DND-41 (cell line): ENCODE measurements around the gene GJD3.
"Not testable (repeated sequence)": the region's sequence is repeated elsewhere in the genome, so short reads cannot be mapped to it uniquely, and the experiment has no call there.

Experiments
- ATAC-seq: fragments of 200-7000 bp; cut with Tn5 transposase; 3 replicates; pipeline ENCODE4 v1.9.1; 2021; ENCODE audit warnings: low read depth; ENCODE audit not compliant: insufficient read depth
- DNase-seq: peaks from one replicate; pipeline ENCODE4 v3.0.0-alpha.2; 2020
- H2AFZ ChIP-seq: 2 replicates; pipeline ENCODE4 v1.6.0; 2012; ENCODE audit warnings: low read depth, low read length
- H3K27ac ChIP-seq: 2 replicates; pipeline ENCODE4 v1.5.1; 2012; ENCODE audit warnings: low read length, inconsistent platforms
- H3K27me3 ChIP-seq: fragments of 200-600 bp; sonication (generic); 2 replicates; pipeline ENCODE4 v1.6.0; 2012; ENCODE audit warnings: low read length, mild to moderate bottlenecking, inconsistent platforms; ENCODE audit not compliant: insufficient read depth, poor library complexity
- H3K36me3 ChIP-seq: 2 replicates; pipeline ENCODE4 v1.5.1; 2012; ENCODE audit warnings: low read length, inconsistent platforms; ENCODE audit not compliant: insufficient read depth
- H3K4me1 ChIP-seq: 2 replicates; pipeline ENCODE4 v1.5.1; 2012; ENCODE audit warnings: mild to moderate bottlenecking, low read length; ENCODE audit not compliant: insufficient read depth
- H3K4me2 ChIP-seq: 2 replicates; pipeline ENCODE4 v1.6.0; 2012; ENCODE audit warnings: mild to moderate bottlenecking, moderate library complexity, low read length, inconsistent platforms; ENCODE audit not compliant: insufficient read depth
- H3K4me3 ChIP-seq, 2 experiments: fragments of 200-600 bp in 1 of 2; shearing (Covaris generic) in 1 of 2; 2 replicates each; pipeline ENCODE4 v1.5.1; 2012 to 2016; ENCODE audit warnings: inconsistent platforms in 2 of 2, low read length in 2 of 2, mild to moderate bottlenecking in 2 of 2, low read depth in 1 of 2, moderate library complexity in 1 of 2
- H3K79me2 ChIP-seq: 2 replicates; pipeline ENCODE4 v1.6.0; 2012; ENCODE audit warnings: low read length, inconsistent platforms; ENCODE audit not compliant: insufficient read depth
- H3K9ac ChIP-seq: 2 replicates; pipeline ENCODE4 v1.6.0; 2012; ENCODE audit warnings: low read depth, mild to moderate bottlenecking, inconsistent platforms, low read length, moderate library complexity
- H3K9me3 ChIP-seq: 2 replicates; pipeline ENCODE4 v1.5.1; 2012; ENCODE audit warnings: low read length, moderate library complexity, mild to moderate bottlenecking, inconsistent platforms; ENCODE audit not compliant: insufficient read depth, severe bottlenecking
- H4K20me1 ChIP-seq: 2 replicates; pipeline ENCODE4 v1.6.0; 2012; ENCODE audit warnings: low read length; ENCODE audit not compliant: insufficient read depth
- EZH2 ChIP-seq: IDR thresholded peaks from 3 replicates; pipeline ENCODE4 v1.6.1; 2012; ENCODE audit warnings: borderline replicate concordance, low read depth, mild to moderate bottlenecking, moderate library complexity, low read length, inconsistent platforms; ENCODE audit not compliant: severe bottlenecking
- TF ChIP-seq, protein P1 (sequence below): IDR thresholded peaks from 2 replicates; pipeline ENCODE4 v1.5.1; 2012; ENCODE audit warnings: borderline replicate concordance, low read length, moderate library complexity, mild to moderate bottlenecking; ENCODE audit not compliant: poor library complexity, severe bottlenecking; ENCODE audit errors: extremely low read depth

GJD3 gene

DNA sequence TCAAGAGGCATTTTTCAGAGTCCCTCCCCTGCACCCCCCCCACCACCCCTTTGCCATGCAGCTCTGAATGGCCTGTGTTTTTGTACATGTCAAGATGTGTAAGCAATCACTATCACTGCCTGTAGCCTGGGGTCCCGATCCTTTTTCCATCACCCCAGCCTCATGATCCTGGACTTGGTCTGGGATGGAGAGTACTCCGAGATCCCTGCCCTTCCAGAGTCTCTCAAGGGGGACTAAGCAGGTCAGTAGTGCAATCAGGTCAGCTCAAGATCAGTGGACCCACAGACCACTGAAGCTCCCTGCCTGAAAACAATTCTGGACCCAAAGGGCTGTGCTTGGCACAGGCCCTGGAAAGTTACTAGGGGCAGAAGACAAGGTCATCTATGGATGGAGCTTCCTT is 7.5 kb upstream of the GJD3 start:
- TF ChIP-seq, protein P1, sequence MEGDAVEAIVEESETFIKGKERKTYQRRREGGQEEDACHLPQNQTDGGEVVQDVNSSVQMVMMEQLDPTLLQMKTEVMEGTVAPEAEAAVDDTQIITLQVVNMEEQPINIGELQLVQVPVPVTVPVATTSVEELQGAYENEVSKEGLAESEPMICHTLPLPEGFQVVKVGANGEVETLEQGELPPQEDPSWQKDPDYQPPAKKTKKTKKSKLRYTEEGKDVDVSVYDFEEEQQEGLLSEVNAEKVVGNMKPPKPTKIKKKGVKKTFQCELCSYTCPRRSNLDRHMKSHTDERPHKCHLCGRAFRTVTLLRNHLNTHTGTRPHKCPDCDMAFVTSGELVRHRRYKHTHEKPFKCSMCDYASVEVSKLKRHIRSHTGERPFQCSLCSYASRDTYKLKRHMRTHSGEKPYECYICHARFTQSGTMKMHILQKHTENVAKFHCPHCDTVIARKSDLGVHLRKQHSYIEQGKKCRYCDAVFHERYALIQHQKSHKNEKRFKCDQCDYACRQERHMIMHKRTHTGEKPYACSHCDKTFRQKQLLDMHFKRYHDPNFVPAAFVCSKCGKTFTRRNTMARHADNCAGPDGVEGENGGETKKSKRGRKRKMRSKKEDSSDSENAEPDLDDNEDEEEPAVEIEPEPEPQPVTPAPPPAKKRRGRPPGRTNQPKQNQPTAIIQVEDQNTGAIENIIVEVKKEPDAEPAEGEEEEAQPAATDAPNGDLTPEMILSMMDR: no peak
- TF ChIP-seq EZH2: no peak
- ATAC-seq (no peak), DNase-seq (no peak)
- Histone ChIP-seq H3K9ac (no peak overlapping the region), H3K4me1 (no peaks in the 10 kb centered on the region), H4K20me1 (no peaks in the 10 kb centered on the region), H3K27ac (no peak overlapping the region), H3K79me2 (no peaks in the 10 kb centered on the region), H2AFZ (no peak overlapping the region), H3K4me2 (no peak overlapping the region), H3K36me3 (no peaks in the 10 kb centered on the region), H3K4me3 (no peak overlapping the region), H3K9me3 (no peaks in the 10 kb centered on the region), H3K27me3 (no peaks in the 10 kb centered on the region)

- DNase-seq (peak; percentile 62), ATAC-seq (peak; percentile 91)
- Histone ChIP-seq H3K79me2 (no peaks in the 10 kb centered on the region), H3K36me3 (no peaks in the 10 kb centered on the region), H3K4me1 (0 out of 2 replicates have a peak, but pooled peaks cover 1% of the 10 kb centered on the region), H2AFZ (no peak overlapping the region), H3K4me3 (no peak overlapping the region), H3K9me3 (no peaks in the 10 kb centered on the region), H3K4me2 (no peak overlapping the region), H3K9ac (no peak overlapping the region), H3K27ac (no peak overlapping the region), H3K27me3 (no peaks in the 10 kb centered on the region), H4K20me1 (no peaks in the 10 kb centered on the region)
- TF ChIP-seq EZH2: no peak
- TF ChIP-seq, protein P1: no peak
Measured at GRCh38 chr17:40371261-40371929, 6.9 kb upstream of the GJD3 start.

GRCh38 chr17:40369923-40370322 is 5.4 kb upstream of the GJD3 start:
- no peaks in the 10 kb centered on the region for H3K27me3 ChIP-seq
- no peak overlapping the region for H2AFZ ChIP-seq
- H3K4me3 ChIP-seq: no peak overlapping the region
- no peak for TF ChIP-seq EZH2
- TF ChIP-seq, protein P1: no peak
- H3K9me3 ChIP-seq: no peaks in the 10 kb centered on the region
- 0 out of 2 replicates have a peak, but pooled peaks cover 4% of the 10 kb centered on the region for H3K4me1 ChIP-seq
- no peaks in the 10 kb centered on the region for H3K36me3 ChIP-seq
- H3K27ac ChIP-seq: no peak overlapping the region
- no peaks in the 10 kb centered on the region for H3K79me2 ChIP-seq
- DNase-seq (no peak), ATAC-seq (no peak)
- no peak overlapping the region for H3K4me2 ChIP-seq
- H3K9ac ChIP-seq: no peak overlapping the region
- no peaks in the 10 kb centered on the region for H4K20me1 ChIP-seq

DNA sequence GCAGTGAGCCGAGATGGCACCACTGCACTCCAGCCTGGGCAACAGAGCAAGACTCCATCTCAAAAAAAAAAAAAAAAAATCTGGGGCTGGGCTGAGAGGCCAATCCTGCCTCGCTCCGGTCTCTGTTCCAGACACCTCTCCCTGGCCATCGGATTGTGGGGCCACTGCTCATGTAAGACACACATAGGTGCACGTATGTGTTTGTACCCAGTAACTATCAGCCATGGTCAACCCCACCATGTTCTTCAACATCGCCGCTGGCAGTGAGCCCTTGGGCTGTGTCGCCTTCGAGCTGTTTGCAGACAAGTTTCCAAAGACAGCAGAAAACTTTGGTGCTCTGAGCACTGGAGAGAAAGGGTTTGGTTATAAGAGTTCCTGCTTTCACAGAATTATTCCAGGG is 3.2 kb upstream of the GJD3 start:
- not testable (repeated sequence) for H2AFZ ChIP-seq, H3K27ac ChIP-seq, DNase-seq, H3K4me3 ChIP-seq, H3K36me3 ChIP-seq, H3K9me3 ChIP-seq, H4K20me1 ChIP-seq, H3K79me2 ChIP-seq, ATAC-seq, H3K27me3 ChIP-seq, H3K4me2 ChIP-seq, H3K9ac ChIP-seq
- H3K4me1 ChIP-seq: peaks cover 16% of the 10 kb centered on the region
